Activated T-cell treated with anti-CD3 and anti-CD28 coated beads, Interleukin-2, amount 50 U/mL, for 1 hour (primary cell): ENCODE results near the gene GPATCH1.
"Not testable (repeated sequence)": the region's sequence is repeated elsewhere in the genome, so short reads cannot be mapped to it uniquely, and the experiment has no call there.

ENCODE experiments used
- DNase-seq: peaks from one replicate; pipeline ENCODE4 v3.0.0-alpha.2; 2020

The GPATCH1 gene

DNA sequence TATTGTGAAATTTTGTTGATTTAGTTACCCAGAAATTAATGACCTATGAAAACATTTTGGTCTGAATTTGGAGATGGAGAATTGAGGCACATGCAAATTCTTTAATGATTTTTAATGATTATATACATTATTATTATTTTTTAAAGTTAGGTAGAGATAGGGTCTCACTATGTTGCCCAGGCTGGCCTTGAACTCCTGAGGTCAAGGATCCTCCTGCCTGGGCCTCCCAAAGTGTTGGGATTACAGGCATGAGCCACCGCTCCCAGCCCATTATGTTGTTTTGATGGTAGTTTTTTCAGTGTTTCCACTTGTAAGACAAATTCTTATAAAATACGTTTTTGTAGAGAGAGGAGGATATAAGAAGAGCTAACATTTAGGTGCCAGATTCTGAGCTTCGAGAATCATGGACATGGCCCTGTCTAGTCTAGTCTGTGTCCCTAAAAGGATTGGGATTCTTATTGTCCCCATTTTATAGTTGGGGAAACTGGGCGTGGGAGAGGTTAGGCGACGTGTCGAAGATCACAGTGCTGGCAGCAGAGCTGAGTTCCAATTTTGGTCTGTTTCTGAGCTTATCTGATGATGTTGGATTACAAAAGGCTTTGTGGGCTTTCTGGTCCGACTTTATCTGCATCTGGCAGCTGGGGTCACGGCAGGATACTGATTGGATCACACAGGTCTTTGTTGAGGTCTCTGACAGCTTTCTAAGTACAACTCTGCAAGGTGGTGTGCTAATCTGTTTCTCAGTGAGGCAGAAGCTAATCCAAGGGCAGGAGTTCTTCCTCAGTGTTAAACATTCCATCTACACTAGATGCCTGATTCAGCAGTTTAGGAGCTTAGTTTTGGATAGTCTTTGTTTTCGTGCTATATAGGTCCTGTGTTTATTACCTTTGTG, 43.5 kb downstream of the GPATCH1 start:
- no peak for DNase-seq

DNA sequence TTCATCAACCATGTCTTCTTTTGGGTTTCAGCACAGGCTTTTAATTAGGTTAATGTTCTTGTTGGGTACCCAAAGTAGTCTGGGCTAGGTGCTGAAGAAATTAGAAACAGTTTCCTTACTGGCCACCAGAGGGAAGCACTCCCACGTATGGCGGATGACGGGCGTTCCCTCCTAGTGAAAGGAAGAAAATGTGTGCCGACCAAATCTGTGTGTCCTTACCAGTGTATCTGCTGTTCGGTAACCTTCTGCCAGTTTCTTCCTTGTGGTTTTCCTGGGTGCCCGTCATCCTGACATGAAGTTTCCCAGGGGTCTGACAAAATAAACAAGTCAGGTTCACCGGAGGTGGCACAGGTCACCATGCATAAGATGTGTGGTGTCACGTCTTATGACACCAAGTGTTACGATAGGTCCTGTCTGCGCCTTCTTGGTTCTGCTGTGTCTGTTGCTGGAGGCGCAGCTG, 45.0 kb downstream of the GPATCH1 start:
- peak; percentile 49 for DNase-seq

GRCh38 chr19:33126712-33127111, 45.7 kb downstream of the GPATCH1 start:
- DNase-seq = not testable (repeated sequence)

DNA sequence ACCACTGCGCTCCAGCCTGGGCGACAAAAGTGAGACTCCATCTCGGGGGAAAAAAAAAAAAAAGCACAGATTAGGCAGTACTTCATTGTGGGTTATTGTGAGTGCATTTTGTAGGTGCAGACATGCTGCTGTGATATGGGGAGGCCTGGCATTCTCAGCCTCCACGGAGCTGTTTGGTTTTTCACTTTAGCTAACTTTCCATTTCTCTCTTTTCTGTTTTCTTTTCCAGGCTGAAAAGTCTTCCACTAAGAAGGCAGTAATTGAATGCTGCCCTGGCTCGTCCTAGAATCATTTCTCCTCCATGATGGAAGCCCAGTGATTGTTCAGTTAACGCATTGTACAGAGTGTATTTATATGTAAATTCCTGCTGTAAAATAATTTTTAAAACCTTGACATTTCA, 48.9 kb downstream of the GPATCH1 start:
- DNase-seq = no peak

DNA sequence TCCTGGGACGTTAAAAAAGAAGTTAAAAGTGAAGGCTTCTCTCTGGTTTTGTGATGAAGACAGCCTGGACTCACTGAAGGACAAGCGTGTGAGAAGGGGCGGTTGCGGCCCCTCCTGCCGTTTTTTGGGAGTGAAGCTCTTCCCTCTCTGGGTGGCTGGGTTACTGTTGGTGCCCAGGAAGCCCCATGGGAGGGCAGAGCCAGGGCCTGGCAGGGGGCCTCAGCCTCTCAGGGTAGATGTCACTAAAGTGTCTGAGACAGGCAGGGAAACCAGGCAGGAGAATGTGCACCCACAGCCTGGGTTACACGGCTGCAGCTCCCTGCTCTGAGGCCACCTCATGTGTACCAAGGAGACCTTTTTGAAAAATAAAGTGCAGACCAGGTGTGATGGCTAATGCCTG, 49.5 kb downstream of the GPATCH1 start:
- DNase-seq = no peak

GRCh38 chr19:33132021-33132420, 51.0 kb downstream of the GPATCH1 start, which contains the start of gene WDR88:
WDR88 (plus strand) TSS chr19:33132114; CDS start chr19:33132170, 56 bp downstream.
- DNase-seq = no peak

- no peak for DNase-seq
Measured at GRCh38 chr19:33132425-33132824, 51.4 kb downstream of the GPATCH1 start.

- no peak for DNase-seq
Measured at GRCh38 chr19:33133438-33134031, 52.6 kb downstream of the GPATCH1 start.

DNA sequence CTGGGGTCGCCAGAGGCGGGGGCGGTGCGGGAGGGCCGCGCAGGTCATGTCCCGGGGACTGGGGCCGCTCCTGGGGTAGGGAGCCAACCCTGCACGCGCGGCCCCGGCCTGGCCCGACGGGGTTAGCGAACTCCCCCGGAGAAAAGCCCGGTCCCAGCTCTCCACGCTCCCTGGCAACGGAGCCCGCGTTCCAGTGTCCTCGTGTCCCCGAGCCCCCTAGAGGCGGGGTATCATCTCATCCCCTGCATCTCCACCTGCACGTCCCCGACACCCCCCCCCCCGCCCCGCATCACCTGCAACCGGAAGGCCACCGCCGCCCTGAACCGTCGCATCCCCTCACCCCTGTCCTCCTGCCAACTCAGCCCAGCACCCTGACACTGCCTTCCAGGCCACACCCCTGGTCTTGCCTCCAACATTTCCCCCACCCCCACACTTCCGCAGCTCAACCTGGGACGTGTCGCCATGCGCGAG, 53.6 kb downstream of the GPATCH1 start:
- DNase-seq = peak; percentile 40

DNA sequence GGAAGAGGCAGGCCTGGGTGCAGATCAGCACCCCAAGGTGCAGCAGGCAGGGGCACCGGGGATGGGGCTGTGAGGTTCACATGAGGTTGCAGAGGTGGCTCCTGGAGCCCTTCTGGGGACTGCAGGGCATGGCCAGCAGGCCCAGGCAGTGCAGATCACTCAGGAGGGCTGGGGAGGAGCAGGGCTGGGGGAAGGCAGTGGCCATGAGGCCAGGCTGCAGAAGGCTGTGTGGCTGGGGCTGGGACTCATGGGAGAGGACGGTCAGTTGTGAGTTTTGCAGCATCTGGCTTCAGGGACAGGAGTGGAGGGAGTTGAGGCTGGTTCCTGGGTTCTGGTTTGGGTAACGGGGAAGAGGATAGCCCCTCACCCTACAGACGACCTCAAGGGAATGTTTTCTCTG, 58.2 kb downstream of the GPATCH1 start:
- no peak for DNase-seq

GRCh38 chr19:33143897-33144405, 63.0 kb downstream of the GPATCH1 start:
- peak; percentile 67 for DNase-seq

DNA sequence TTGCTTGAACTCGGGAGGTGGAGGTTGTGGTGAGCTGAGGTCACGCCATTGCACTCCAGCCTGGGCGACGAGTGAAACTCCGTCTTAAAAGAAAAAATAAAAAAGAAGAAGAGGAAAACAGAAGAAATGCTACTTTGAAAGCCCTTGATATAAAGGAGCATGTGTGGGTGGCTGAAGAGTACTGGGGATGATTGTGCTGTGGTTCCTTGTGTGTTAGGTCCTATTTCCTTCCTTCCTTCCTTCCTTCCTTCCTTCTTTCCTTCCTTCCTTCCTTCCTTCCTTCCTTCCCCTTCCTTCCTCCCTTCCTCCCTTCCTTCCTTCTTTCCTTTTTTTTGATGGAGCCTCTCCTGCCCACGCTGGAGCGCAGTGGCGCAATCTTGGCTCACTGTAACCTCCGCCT, 65.2 kb downstream of the GPATCH1 start:
- DNase-seq = no peak

GRCh38 chr19:33147538-33147937, 66.6 kb downstream of the GPATCH1 start:
- DNase-seq = no peak

DNA sequence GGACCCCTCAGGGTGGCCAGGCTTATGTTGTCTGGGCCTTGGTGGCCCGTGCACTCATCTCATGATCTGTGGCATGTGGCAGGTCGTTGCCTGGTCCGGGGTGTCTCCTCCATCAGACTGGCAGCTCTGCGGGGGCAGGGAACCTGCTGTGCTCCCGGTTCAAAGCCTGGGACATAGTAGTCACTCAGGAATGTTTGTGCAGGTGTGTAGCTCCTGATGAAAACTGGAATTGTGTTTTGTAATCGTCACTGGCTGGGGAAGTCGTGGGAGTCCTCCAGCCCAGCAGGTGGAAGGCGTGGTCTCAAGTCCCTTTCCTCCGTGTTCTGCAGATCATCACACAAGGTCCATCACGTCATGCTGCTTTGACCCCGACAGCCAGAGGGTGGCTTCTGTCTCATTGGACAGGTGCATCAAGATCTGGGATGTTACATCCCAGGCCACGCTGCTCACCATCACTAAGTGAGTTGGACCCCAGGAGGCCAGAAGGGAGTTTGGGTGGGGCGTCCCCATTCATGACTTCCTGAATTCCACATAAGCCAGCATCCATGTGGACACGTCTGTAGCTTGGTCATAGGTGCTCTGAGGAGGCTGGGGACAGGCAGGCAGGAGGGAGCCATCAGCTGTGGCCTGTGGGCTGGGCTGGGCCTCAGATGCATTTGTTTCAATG, 70.0 kb downstream of the GPATCH1 start:
- DNase-seq = no peak

GRCh38 chr19:33152176-33152575, 71.2 kb downstream of the GPATCH1 start:
- no peak for DNase-seq

- DNase-seq = not testable (repeated sequence)
Measured at GRCh38 chr19:33152625-33153024, 71.6 kb downstream of the GPATCH1 start.

- DNase-seq = not testable (repeated sequence)
Measured at GRCh38 chr19:33154313-33154712, 73.3 kb downstream of the GPATCH1 start.

DNA sequence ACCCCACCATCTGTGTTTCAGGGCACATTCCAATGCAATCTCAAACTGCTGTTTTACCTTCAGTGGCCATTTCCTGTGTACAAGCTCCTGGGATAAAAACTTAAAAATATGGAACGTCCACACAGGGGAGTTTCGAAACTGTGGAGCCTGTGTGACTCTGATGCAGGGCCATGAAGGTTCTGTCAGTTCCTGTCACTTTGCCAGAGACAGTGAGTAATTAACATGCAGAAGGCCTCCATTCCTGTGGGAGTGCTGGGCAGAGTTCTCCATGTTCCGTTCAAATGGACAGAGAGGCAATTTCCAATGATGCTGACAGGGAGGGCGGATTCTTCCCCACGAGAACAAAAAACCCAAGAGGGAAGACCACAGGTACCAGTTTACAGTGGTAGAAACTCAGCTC, 75.4 kb downstream of the GPATCH1 start:
- no peak for DNase-seq

GRCh38 chr19:33157906-33158305, 76.9 kb downstream of the GPATCH1 start:
- DNase-seq = no peak

DNA sequence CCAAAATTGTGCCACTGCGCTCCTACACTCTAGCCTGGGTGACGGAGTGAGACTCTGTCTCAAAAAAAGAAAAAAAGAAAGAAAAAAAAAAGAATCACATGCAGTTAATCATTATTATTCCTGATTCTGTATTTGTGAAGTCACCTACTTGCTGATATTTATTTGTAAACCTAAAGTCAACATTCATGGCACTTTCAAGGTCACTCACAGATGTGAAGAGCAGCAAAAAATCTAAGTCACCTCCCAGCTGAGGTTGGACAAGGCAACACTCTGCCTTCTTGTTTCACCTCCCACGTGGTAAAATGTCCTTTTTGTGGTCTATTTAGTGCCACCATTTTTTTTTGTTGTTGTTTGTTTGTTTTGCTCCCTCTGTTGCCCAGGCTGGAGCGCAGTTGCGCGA, 77.4 kb downstream of the GPATCH1 start:
- DNase-seq = no peak

DNA sequence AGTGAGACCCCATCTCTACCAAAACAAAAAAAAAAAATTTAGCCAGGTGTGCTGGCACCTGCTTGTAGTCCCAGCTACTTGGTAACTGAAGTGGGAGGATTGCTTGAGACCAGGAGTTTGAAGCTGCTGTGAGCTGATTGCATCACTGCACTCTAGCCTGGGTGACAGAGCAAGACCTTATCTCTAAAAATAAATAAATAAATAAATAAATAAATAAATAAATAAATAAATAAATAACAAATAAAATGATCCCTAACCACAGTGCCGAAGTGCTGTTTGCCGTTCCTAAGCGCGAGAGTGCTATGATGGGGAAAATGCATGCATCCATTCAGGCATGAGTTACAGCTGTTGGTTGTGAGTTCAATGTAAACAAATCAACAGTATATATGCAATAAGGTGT, 78.2 kb downstream of the GPATCH1 start:
- DNase-seq = no peak

GRCh38 chr19:33159893-33160292, 78.9 kb downstream of the GPATCH1 start:
- DNase-seq = no peak

DNA sequence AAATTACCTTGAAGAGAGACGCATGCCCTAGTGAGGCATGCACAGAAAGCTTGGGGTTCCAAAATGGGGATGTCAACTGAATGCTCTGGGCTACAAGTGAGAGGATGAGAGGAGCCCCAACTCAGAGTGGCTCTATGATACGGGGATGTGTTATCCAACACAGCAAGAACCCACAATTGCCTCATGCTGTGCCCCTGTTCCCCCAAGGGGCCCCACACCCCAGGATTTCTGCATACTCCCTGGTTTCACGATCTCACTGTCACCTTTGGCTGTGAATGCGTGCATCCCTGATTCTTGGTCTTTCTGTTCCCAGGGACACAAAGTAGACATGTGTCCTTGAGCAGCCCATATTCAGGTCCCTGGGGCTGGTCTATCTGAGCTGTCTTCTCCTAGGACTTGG, 80.2 kb downstream of the GPATCH1 start:
- no peak for DNase-seq
